Vagina (tissue), 2 donors: ENCODE data around the gene UPK1B.

ENCODE experiments used
- POLR2A ChIP-seq, 2 donors: fragments of 450-650 bp; IDR thresholded peaks; one replicate each; pipeline ENCODE4 v1.6.1; 2017; ENCODE audit warnings: antibody characterized with exemption in 2 of 2, mild to moderate bottlenecking in 2 of 2, moderate library complexity in 2 of 2
- POLR2AphosphoS5 ChIP-seq, 2 donors: sonication (generic); formaldehyde crosslinking; IDR thresholded peaks; one replicate each; pipeline ENCODE4 v1.9.0; 2017; ENCODE audit warnings: antibody characterized with exemption in 2 of 2, mild to moderate bottlenecking in 2 of 2, low read depth in 1 of 2; ENCODE audit not compliant: insufficient read depth in 1 of 2
- TF ChIP-seq, protein P1 (sequence below), 3 experiments: fragments of 450-650 bp in 2 of 3; fragments of 200-600 bp in 1 of 3; sonication (generic) in 1 of 3; IDR thresholded peaks; one replicate each; pipeline ENCODE4 v1.5.1; 2017 to 2019; ENCODE audit warnings: antibody characterized with exemption in 3 of 3, mild to moderate bottlenecking in 2 of 3, moderate library complexity in 2 of 3

DNA sequence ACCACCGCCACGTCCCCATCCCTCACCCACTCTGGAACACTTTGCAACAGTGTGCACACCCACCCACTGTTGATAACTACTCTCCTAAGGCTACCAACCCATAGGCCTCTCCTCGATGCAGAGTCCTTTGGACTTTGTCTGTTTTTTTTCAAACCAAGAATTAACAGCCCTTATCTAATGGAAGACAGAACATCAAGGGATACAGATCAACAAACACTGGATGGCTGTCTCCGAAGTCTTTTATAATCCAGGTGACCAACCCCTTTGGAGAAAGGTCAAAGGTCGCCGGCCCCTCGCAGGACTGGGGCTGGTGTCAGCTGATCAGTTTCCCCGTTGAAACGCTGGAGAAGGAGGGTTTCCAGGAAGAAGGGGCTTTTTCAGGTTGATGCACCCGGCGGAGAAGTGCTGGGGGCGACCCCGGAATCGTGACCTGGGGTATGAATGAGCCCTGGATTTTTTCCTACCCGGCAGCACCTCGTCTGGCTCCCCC is 66.7 kb downstream of the UPK1B start:
- TF ChIP-seq, protein P1, sequence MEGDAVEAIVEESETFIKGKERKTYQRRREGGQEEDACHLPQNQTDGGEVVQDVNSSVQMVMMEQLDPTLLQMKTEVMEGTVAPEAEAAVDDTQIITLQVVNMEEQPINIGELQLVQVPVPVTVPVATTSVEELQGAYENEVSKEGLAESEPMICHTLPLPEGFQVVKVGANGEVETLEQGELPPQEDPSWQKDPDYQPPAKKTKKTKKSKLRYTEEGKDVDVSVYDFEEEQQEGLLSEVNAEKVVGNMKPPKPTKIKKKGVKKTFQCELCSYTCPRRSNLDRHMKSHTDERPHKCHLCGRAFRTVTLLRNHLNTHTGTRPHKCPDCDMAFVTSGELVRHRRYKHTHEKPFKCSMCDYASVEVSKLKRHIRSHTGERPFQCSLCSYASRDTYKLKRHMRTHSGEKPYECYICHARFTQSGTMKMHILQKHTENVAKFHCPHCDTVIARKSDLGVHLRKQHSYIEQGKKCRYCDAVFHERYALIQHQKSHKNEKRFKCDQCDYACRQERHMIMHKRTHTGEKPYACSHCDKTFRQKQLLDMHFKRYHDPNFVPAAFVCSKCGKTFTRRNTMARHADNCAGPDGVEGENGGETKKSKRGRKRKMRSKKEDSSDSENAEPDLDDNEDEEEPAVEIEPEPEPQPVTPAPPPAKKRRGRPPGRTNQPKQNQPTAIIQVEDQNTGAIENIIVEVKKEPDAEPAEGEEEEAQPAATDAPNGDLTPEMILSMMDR (IDR thresholded peaks at IDR 0.05) = no peak
- TF ChIP-seq POLR2AphosphoS5 (IDR thresholded peaks at IDR 0.05; ENCODE audit: insufficient read depth in 1 of 2, low read depth in 1 of 2) (no peak), POLR2A (IDR thresholded peaks at IDR 0.05) (no peak)
